NCI-H1694 treated with DMSO at 0.1 percent for 48 hours (cell line): ENCODE results near the gene DNAH2.

ENCODE experiments used
- DNase-seq: peaks from one replicate; lab custom pipeline; 2025; lab: John Stamatoyannopoulos, UW

DNAH2 gene

GRCh38 chr17:7703584-7704479 lies 13.7 kb upstream of the DNAH2 start:
- DNase-seq = no peak

- peak; percentile 49 for DNase-seq
Measured at GRCh38 chr17:7704601-7705268, 12.8 kb upstream of the DNAH2 start, which contains the start of gene EFNB3. EFNB3 (plus strand) TSS chr17:7705202; CDS start chr17:7705599, 397 bp downstream.

GRCh38 chr17:7705269-7706255 lies 12.0 kb upstream of the DNAH2 start:
- DNase-seq = no peak

GRCh38 chr17:7706631-7707354 lies 10.8 kb upstream of the DNAH2 start:
- DNase-seq = no peak

GRCh38 chr17:7707446-7707845 lies 10.1 kb upstream of the DNAH2 start:
- no peak for DNase-seq

GRCh38 chr17:7707858-7708750 lies 9.4 kb upstream of the DNAH2 start:
- DNase-seq = no peak

GRCh38 chr17:7709031-7709430 lies 8.5 kb upstream of the DNAH2 start:
- DNase-seq = no peak

GRCh38 chr17:7710301-7710700 lies 7.2 kb upstream of the DNAH2 start:
- no peak for DNase-seq

GRCh38 chr17:7711051-7711755 lies 6.3 kb upstream of the DNAH2 start:
- peak; percentile 5 for DNase-seq

GRCh38 chr17:7712111-7712771 lies 5.3 kb upstream of the DNAH2 start:
- DNase-seq = no peak

GRCh38 chr17:7713782-7714181 lies 3.8 kb upstream of the DNAH2 start:
- no peak for DNase-seq

GRCh38 chr17:7714721-7715594 lies 2.6 kb upstream of the DNAH2 start:
- DNase-seq = no peak

- DNase-seq = no peak
Measured at GRCh38 chr17:7715936-7716886, 1.3 kb upstream of the DNAH2 start.

GRCh38 chr17:7717756-7718350 lies 309 bp downstream of the DNAH2 start:
- DNase-seq = peak; percentile 62

GRCh38 chr17:7719661-7720060 lies 2.1 kb downstream of the DNAH2 start:
- no peak for DNase-seq

- DNase-seq = peak; percentile 97
Measured at GRCh38 chr17:7720125-7720524, 2.6 kb downstream of the DNAH2 start.

- DNase-seq = no peak
Measured at GRCh38 chr17:7721612-7722011, 4.1 kb downstream of the DNAH2 start.
